Measurements from ENCODE around the gene CHKA.

DNA sequence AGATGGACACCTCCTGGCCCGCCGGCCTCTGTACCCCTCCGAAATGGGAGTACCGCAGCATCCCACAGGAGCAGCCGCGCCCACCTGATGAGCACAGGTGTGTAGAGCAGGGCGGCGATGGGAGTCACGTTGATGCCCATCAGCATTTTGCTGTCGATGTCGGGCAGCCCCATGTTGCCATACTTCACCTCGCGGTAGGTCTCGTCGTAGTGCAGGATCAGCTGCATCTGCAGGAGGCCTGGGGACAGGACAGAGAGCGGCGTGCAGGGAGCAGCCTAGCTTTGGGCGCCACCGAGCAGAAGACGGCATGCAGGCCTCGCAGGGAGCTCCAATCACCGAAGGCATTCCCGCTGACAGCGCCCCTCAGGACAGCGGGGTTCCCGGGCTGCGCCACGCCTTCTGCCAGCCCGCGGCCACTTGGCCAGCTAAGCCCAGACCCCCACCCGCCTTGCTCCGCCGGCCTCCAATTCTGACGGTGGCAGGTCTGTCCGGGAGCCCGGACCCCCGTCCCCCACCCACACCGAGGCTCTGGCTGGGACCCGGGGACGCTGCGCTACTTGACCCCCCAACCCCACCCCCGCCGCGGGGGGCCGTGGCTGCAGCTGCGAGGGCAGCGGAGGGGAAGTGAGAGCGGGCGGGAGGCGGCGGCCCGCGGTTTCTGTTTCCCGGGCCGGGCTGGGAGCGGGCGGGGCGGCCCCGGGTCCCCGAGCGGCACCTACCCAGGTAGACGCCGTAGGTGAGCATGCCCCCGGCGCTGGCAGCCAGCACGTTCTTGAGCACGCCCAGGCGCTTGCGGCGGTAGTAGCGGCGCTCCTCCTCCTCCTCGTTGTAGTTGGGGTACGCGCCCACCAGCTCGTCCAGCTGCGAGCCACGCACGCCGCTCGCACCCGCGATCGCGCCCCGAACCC, 118.0 kb downstream of the CHKA start:
- TF ChIP-seq SIN3A (IDR thresholded peaks at IDR 0.05; ENCODE audit: borderline replicate concordance, insufficient read depth, low read length) (no peak), POLR2AphosphoS5 (IDR thresholded peaks at IDR 0.05; ENCODE audit: low read depth, low read length) (no peak)
- TF ChIP-seq, protein P1, sequence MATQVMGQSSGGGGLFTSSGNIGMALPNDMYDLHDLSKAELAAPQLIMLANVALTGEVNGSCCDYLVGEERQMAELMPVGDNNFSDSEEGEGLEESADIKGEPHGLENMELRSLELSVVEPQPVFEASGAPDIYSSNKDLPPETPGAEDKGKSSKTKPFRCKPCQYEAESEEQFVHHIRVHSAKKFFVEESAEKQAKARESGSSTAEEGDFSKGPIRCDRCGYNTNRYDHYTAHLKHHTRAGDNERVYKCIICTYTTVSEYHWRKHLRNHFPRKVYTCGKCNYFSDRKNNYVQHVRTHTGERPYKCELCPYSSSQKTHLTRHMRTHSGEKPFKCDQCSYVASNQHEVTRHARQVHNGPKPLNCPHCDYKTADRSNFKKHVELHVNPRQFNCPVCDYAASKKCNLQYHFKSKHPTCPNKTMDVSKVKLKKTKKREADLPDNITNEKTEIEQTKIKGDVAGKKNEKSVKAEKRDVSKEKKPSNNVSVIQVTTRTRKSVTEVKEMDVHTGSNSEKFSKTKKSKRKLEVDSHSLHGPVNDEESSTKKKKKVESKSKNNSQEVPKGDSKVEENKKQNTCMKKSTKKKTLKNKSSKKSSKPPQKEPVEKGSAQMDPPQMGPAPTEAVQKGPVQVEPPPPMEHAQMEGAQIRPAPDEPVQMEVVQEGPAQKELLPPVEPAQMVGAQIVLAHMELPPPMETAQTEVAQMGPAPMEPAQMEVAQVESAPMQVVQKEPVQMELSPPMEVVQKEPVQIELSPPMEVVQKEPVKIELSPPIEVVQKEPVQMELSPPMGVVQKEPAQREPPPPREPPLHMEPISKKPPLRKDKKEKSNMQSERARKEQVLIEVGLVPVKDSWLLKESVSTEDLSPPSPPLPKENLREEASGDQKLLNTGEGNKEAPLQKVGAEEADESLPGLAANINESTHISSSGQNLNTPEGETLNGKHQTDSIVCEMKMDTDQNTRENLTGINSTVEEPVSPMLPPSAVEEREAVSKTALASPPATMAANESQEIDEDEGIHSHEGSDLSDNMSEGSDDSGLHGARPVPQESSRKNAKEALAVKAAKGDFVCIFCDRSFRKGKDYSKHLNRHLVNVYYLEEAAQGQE (IDR thresholded peaks at IDR 0.05; ENCODE audit: insufficient read depth in 1 of 2, low read depth in 2 of 2, low read length in 2 of 2): no peak
